Esophagus muscularis mucosa (tissue), 3 donors: Measurements from ENCODE around the gene FANCE.

Experiments used
- POLR2A ChIP-seq: fragments of 450-650 bp; IDR thresholded peaks from one replicate; pipeline ENCODE4 v1.6.1; 2017; ENCODE audit warnings: antibody characterized with exemption, moderate library complexity, mild to moderate bottlenecking, low read depth
- POLR2AphosphoS5 ChIP-seq, 2 donors: sonication (generic); formaldehyde crosslinking; IDR thresholded peaks; one replicate each; pipeline ENCODE4 v1.6.1; 2017; ENCODE audit warnings: antibody characterized with exemption in 2 of 2
- TF ChIP-seq, protein P1 (sequence below), 3 experiments: fragments of 200-600 bp in 2 of 3; fragments of 450-650 bp in 1 of 3; sonication (generic) in 2 of 3; IDR thresholded peaks; one replicate each; pipeline ENCODE4 v1.5.1; 2017 to 2019; ENCODE audit warnings: antibody characterized with exemption in 3 of 3, mild to moderate bottlenecking in 2 of 3, moderate library complexity in 1 of 3

DNA sequence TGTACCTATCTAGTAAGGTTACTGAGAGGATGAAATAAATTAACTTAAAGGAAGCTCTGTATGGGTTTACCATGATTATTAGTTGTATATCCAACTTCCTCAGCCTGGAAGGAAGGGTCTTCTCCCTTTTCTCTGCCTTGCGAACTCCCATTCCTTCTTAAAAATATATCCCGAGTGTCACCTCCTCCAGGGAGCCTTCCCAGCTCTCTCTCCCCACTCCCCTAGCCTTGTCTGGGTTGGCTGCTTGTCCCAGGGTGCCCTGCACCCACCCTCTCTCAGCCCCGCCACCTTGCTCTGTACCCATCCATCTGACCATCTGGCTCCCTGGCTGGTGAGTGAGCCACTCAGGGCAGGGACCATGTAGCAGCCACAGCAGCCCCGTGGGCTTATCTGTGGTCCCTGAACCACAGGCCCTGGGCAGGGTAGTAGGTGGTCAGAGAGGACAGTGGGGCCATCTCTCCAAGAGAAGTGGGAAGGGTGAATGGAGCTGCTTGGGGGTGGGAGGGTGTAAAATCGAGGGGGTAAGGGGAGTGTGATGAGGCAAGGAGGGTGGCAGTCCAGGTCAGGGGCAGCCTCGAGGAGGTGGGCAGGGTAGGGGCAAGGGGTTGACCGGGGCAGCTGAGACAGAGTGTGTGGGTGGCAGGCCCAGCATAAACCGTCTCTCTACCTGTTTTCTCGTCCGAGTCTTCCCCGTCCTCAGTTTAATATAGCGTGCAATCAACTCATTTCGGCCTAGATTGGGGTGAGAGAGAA, 31.9 kb downstream of the FANCE start:
- no peak for TF ChIP-seq POLR2A
- TF ChIP-seq, protein P1, sequence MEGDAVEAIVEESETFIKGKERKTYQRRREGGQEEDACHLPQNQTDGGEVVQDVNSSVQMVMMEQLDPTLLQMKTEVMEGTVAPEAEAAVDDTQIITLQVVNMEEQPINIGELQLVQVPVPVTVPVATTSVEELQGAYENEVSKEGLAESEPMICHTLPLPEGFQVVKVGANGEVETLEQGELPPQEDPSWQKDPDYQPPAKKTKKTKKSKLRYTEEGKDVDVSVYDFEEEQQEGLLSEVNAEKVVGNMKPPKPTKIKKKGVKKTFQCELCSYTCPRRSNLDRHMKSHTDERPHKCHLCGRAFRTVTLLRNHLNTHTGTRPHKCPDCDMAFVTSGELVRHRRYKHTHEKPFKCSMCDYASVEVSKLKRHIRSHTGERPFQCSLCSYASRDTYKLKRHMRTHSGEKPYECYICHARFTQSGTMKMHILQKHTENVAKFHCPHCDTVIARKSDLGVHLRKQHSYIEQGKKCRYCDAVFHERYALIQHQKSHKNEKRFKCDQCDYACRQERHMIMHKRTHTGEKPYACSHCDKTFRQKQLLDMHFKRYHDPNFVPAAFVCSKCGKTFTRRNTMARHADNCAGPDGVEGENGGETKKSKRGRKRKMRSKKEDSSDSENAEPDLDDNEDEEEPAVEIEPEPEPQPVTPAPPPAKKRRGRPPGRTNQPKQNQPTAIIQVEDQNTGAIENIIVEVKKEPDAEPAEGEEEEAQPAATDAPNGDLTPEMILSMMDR (IDR thresholded peaks at IDR 0.05): no peak
- no peak for TF ChIP-seq POLR2AphosphoS5 (IDR thresholded peaks at IDR 0.05)
